ENCODE results near the gene GSTM2. TPM values are rescaled to one million over a fixed set of nuclear protein-coding genes. Genes with fewer than 3 reads are reported as not detected.
A peak's percentile ranks its signal among the peaks of the same experiment; 100 is the strongest.

Gene GSTM2
- total RNA-seq, 1 experiment from 2014 or later = 14.9 TPM

- no peak overlapping the region for H3T11ph ChIP-seq (ENCODE audit: low read length)
- no peaks in the 10 kb centered on the region for H3K4me1 ChIP-seq (ENCODE audit: insufficient read depth, low read length)
- no peak overlapping the region for H3K4ac ChIP-seq (ENCODE audit: low read depth, low read length)
- H3K79me1 ChIP-seq (ENCODE audit: insufficient read depth, low read depth, low read length, poor library complexity, severe bottlenecking) = no peaks in the 10 kb centered on the region
- peak overlapping the region; percentile 12 for H3K4me2 ChIP-seq (ENCODE audit: insufficient read depth, insufficient read length, low read length)
- H4K5ac ChIP-seq (ENCODE audit: insufficient read length, low read depth, low read length) = no peak overlapping the region
- no peak overlapping the region for H2BK12ac ChIP-seq (ENCODE audit: insufficient read length, low read depth, low read length)
- peaks cover 15% of the 10 kb centered on the region for H3K27me3 Mint-ChIP-seq (ENCODE audit: low read depth)
- no peak overlapping the region for H2AK5ac ChIP-seq (ENCODE audit: insufficient read length, low read length)
- peaks cover 11 to 17% of the 10 kb centered on the region in 2 experiments for H3K4me1 Mint-ChIP-seq
- H3K4me3 Mint-ChIP-seq = no peak overlapping the region
- no peaks in the 10 kb centered on the region for H3K23me2 ChIP-seq (ENCODE audit: insufficient read length, low read depth, low read length, poor library complexity, severe bottlenecking)
- no peaks in the 10 kb centered on the region; a peak in 2 of 7 replicates for H3K36me3 Mint-ChIP-seq (ENCODE audit: insufficient read depth in 1 of 3, low read depth in 3 of 3)
- no peaks in the 10 kb centered on the region for H3K9me3 ChIP-seq (ENCODE audit: control insufficient read depth, low read depth, low read length)
- peak; percentile 93 for DNase-seq
- no peaks in the 10 kb centered on the region for H3K27me3 ChIP-seq (ENCODE audit: insufficient read depth, low read length)
- H2AFZ ChIP-seq (ENCODE audit: low read length) = no peak overlapping the region
- no peak overlapping the region for H3K27ac Mint-ChIP-seq
- H2BK15ac ChIP-seq (ENCODE audit: low read depth, low read length) = no peak overlapping the region
- peaks cover 5 to 13% of the 10 kb centered on the region in 2 experiments for H3K9me3 Mint-ChIP-seq
- H3K27ac ChIP-seq (ENCODE audit: insufficient read length, low read depth, low read length) = no peak overlapping the region
- H3K14ac ChIP-seq (ENCODE audit: insufficient read depth, low read length) = 0 out of 2 replicates have a peak overlapping the region, but pooled peaks have one; percentile 24
- peak; percentile 95 for TF ChIP-seq CTCF (conservative IDR thresholded peaks at IDR 0.05)
- no CpG with 5 or more reads among the region's 32 CpGs for WGBS (ENCODE audit: extremely low coverage, insufficient read length, low lambda C conversion rate)
- no peak overlapping the region for H3K9ac ChIP-seq (ENCODE audit: extremely low read depth, insufficient read length, low read length)
- H3K56ac ChIP-seq (ENCODE audit: insufficient read length, low read depth, low read length) = no peak overlapping the region
- no peak overlapping the region for H2BK5ac ChIP-seq (ENCODE audit: insufficient read length, low read length)
- H3K79me2 ChIP-seq (ENCODE audit: insufficient read depth, low read length) = no peaks in the 10 kb centered on the region
- no peak overlapping the region for H4K8ac ChIP-seq (replicated peaks; ENCODE audit: insufficient read length, low read depth, low read length)
- no peak overlapping the region for H2BK120ac ChIP-seq (ENCODE audit: low read depth, low read length, poor library complexity, severe bottlenecking)
- no peak overlapping the region for H4K91ac ChIP-seq (ENCODE audit: insufficient read length, low read depth, low read length)
- no peaks in the 10 kb centered on the region for H4K20me1 ChIP-seq (ENCODE audit: control insufficient read depth, insufficient read depth, insufficient read length)
- no peak overlapping the region for H3K18ac ChIP-seq (ENCODE audit: insufficient read length, low read depth, low read length)
- no peak overlapping the region for H2BK20ac ChIP-seq (ENCODE audit: low read depth, low read length, poor library complexity, severe bottlenecking)
- no peak overlapping the region for H3K23ac ChIP-seq (ENCODE audit: insufficient read length, low read depth, low read length)
Observed at GRCh38 chr1:109643385-109644230, 24.2 kb upstream of the GSTM2 start.
